Spleen (tissue), 11 donors: ENCODE measurements around the gene ZNF275. TPM values are rescaled to one million over a fixed set of nuclear protein-coding genes. Genes with fewer than 3 reads are reported as not detected.

Experiments
- DNase-seq: peaks from one replicate; pipeline ENCODE4 v3.0.0-alpha.2; 2020
- H3K27ac ChIP-seq, 8 donors: fragments of 200-600 bp; sonication (generic) in 7 of 8; 1 replicate in 4 of 8; 2 replicates in 4 of 8; pipeline versions ENCODE4 v1.5.0 to v1.8.0; 2016 to 2021; ENCODE audit warnings: inconsistent platforms in 4 of 8, mild to moderate bottlenecking in 4 of 8, moderate library complexity in 1 of 8
- H3K27me3 ChIP-seq, 7 donors: fragments of 200-600 bp; sonication (generic) in 6 of 7; replicated peaks in 1 of 7; 1 replicate in 4 of 7; 2 replicates in 3 of 7; pipeline versions ENCODE4 v1.5.0 to v1.8.0; 2016 to 2021; ENCODE audit warnings: inconsistent platforms in 3 of 7, mild to moderate bottlenecking in 1 of 7
- H3K36me3 ChIP-seq, 6 donors: fragments of 200-600 bp; sonication (generic) in 5 of 6; 1 replicate in 4 of 6; 2 replicates in 2 of 6; pipeline versions ENCODE4 v1.5.0 to v1.8.0; 2016 to 2021; ENCODE audit warnings: inconsistent platforms in 2 of 6
- H3K4me1 ChIP-seq, 6 donors: fragments of 200-600 bp; sonication (generic) in 5 of 6; 1 replicate in 3 of 6; 2 replicates in 3 of 6; pipeline versions ENCODE4 v1.5.0 to v1.8.0; 2016 to 2021; ENCODE audit warnings: inconsistent platforms in 3 of 6
- H3K4me3 ChIP-seq, 8 donors: fragments of 200-600 bp; sonication (generic) in 7 of 8; 1 replicate in 4 of 8; 2 replicates in 4 of 8; pipeline versions ENCODE4 v1.5.0 to v1.8.0; 2016 to 2021; ENCODE audit warnings: inconsistent platforms in 4 of 8, mild to moderate bottlenecking in 4 of 8, moderate library complexity in 2 of 8
- H3K9me3 ChIP-seq, 8 donors: fragments of 200-600 bp; sonication (generic) in 7 of 8; 1 replicate in 4 of 8; 2 replicates in 4 of 8; pipeline versions ENCODE4 v1.5.0 to v1.8.0; 2016 to 2021; ENCODE audit warnings: inconsistent platforms in 4 of 8
- CTCF ChIP-seq, 11 experiments: fragments of 200-600 bp in 7 of 11; fragments of 450-650 bp in 4 of 11; sonication (generic) in 4 of 11; IDR thresholded peaks in 8 of 11; conservative IDR thresholded peaks in 3 of 11; 1 replicate in 7 of 11; 2 replicates in 4 of 11; pipeline versions ENCODE4 v1.4.0 to v1.8.0; 2016 to 2021; ENCODE audit warnings: antibody characterized with exemption in 11 of 11, inconsistent platforms in 4 of 11, mild to moderate bottlenecking in 1 of 11
- POLR2A ChIP-seq, 3 donors: fragments of 450-650 bp; IDR thresholded peaks; one replicate each; pipeline ENCODE4 v1.5.1; 2017; ENCODE audit warnings: antibody characterized with exemption in 3 of 3, mild to moderate bottlenecking in 1 of 3
- POLR2AphosphoS5 ChIP-seq, 3 donors: sonication (generic); formaldehyde crosslinking; IDR thresholded peaks; one replicate each; pipeline ENCODE4 v1.5.1; 2017; ENCODE audit warnings: antibody characterized with exemption in 3 of 3
- WGBS, 5 donors: extraction: QIAGEN DNeasy Blood & Tissue Kit in 3 of 5; methylation state at CpG; one replicate each; pipeline versions ENCODE4 v1.1.5 to v1.1.7; 2013 to 2018; 5-methylcytosine and 5-hydroxymethylcytosine counted together
- intact Hi-C: fragments of 100-400 bp; cut with DNase I; formaldehyde crosslinking; loops from one replicate; pipeline ENCODE4 v1.15.0; 2023; ENCODE audit warnings: low total_unique reads
- polyA plus RNA-seq, 3 donors: library from polyadenylated mRNA; stranded (reverse); fragments of 200-250 nt; gene quantifications; one replicate each; pipeline ENCODE4 v1.2.1, GENCODE V29; 2013
- small RNA-seq, 4 donors: library from RNA; depleted of rRNA; stranded (forward); fragments of <200 nt; gene quantifications; one replicate each; pipeline ENCODE3, GENCODE V24; 2016
- total RNA-seq, 7 donors: library from RNA; depleted of rRNA in 3 of 7; stranded (reverse); fragments of >200 nt in 3 of 7; fragmentation: NEBNext Ultra II Directional in 4 of 7; extraction: Animal tissue kit (Norgen Biotek cat#: 25700) in 4 of 7; gene quantifications; one replicate each; pipeline versions ENCODE4 v1.1.0 to v1.2.1, GENCODE V29; 2016 to 2021
- donor health status: healthy with polysubstance abuse.
- donor health status: DM: no; HTN: no; CAD: no; lungs with moderate emphysema.
- donor health status: DM: no; HTN: no; CAD: no.
- donor health status: Bipolar disorder and iron deficiency.
- donor health status: healthy.
- donor health status: DM: no; HTN: no; CAD: no.
- donor health status: DM: yes; HTN: yes; CAD: no.

ZNF275 gene
- total and polyA plus RNA-seq, 10 donors, result 2.9 to 33.8 (median 22.8) TPM

- Histone ChIP-seq H3K27ac (no peak overlapping the region), H3K36me3 (no peaks in the 10 kb centered on the region), H3K4me3 (no peak overlapping the region), H3K9me3 (peaks cover 0 to 3% (median 0%) of the 10 kb centered on the region in 8 donors), H3K27me3 (peaks cover 0 to 17% (median 0%) of the 10 kb centered on the region in 7 donors), H3K4me1 (no peaks in the 10 kb centered on the region)
- WGBS, 5 donors, result 54 to 83% (median 77%) methylated on average over 22 to 60 of the region's 60 CpGs
- TF ChIP-seq POLR2A (IDR thresholded peaks at IDR 0.05) (no peak), POLR2AphosphoS5 (IDR thresholded peaks at IDR 0.05) (peak in 1 of 3 donors; percentile 32), CTCF (IDR thresholded peaks at IDR 0.05 in 8 of 11, conservative IDR thresholded peaks at IDR 0.05 in 3 of 11) (peak in 10 of 11 experiments; percentile 18 to 77 (median 56))
- DNase-seq, result peak; percentile 82
- intact Hi-C loops, result no loop called here
Measured at GRCh38 chrX:153400146-153401132, 66.5 kb downstream of the ZNF275 start.

- no peak within 1 kb of the TSS for H3K4me3 ChIP-seq
- WGBS, 5 donors, result 90 to 97% (median 95%) methylated on average over 23 to 29 of the region's 29 CpGs
- H3K36me3 ChIP-seq, result no peaks in the 10 kb centered on the region
- peaks cover 0 to 3% (median 0%) of the 10 kb centered on the region in 8 donors for H3K9me3 ChIP-seq
- no peak for TF ChIP-seq CTCF (IDR thresholded peaks at IDR 0.05 in 8 of 11, conservative IDR thresholded peaks at IDR 0.05 in 3 of 11)
- TF ChIP-seq POLR2A (IDR thresholded peaks at IDR 0.05), result no peak
- no peak for TF ChIP-seq POLR2AphosphoS5 (IDR thresholded peaks at IDR 0.05)
- peaks cover 0 to 15% (median 0%) of the 10 kb centered on the region in 7 donors for H3K27me3 ChIP-seq
- no peak within 1 kb of the TSS for H3K27ac ChIP-seq
- intact Hi-C loops, result no loop called here
- DNase-seq, result peak; percentile 62
- H3K4me1 ChIP-seq, result no peaks in the 10 kb centered on the region
Measured at GRCh38 chrX:153401133-153401764, 67.3 kb downstream of the ZNF275 start, which contains the start of gene PNMA6E. Gene PNMA6E (minus strand): TSS chrX:153401350. CDS start chrX:153398849, 2,501 bp downstream.

Small RNA genes within 50 kb of the gene (small RNA-seq; reads per million reads assigned to genes)
- gene AC152007.1, result 0 reads per million in 4 donors

Other genes with a start within 250 kb of the ZNF275 start
- not detected for gene MAGEA1, start 154.9 kb upstream of the ZNF275 start, total RNA-seq
- not detected for gene MAGEA1, start 154.9 kb upstream of the ZNF275 start, polyA plus RNA-seq
- gene PNMA6F, start 12.4 kb upstream of the ZNF275 start, total RNA-seq, result not detected
- not detected for gene PNMA6F, start 12.4 kb upstream of the ZNF275 start, polyA plus RNA-seq
- not detected for gene PNMA6E, start 67.2 kb downstream of the ZNF275 start, total RNA-seq
- gene PNMA6E, start 67.2 kb downstream of the ZNF275 start, polyA plus RNA-seq, result not detected
- gene ZFP92, start 77.3 kb downstream of the ZNF275 start, total RNA-seq, result 1 to 10 TPM; 1.5 to 3.4 (median 2.4) TPM
- under 1 TPM; 0.26 to 0.83 (median 0.50) TPM for gene ZFP92, start 77.3 kb downstream of the ZNF275 start, polyA plus RNA-seq
- gene TREX2, start 111.9 kb downstream of the ZNF275 start, total RNA-seq, result 1 to 10 TPM; 1.2 to 6.4 (median 3.7) TPM
- gene TREX2, start 111.9 kb downstream of the ZNF275 start, polyA plus RNA-seq, result 1 to 10 TPM; 1.1 to 1.8 (median 1.3) TPM
- gene HAUS7, start 136.4 kb downstream of the ZNF275 start, total RNA-seq, result 10 to 100 TPM; 23.6 to 36.2 (median 33.2) TPM
- gene HAUS7, start 136.4 kb downstream of the ZNF275 start, polyA plus RNA-seq, result 10 to 100 TPM; 36.6 to 83.7 (median 79.8) TPM
- 100 to 1,000 TPM; 180 to 370 (median 268) TPM for gene BGN, start 160.8 kb downstream of the ZNF275 start, total RNA-seq
- gene BGN, start 160.8 kb downstream of the ZNF275 start, polyA plus RNA-seq, result 100 to 1,000 TPM in 1 of 3 donors, 10 to 100 TPM in 2; 37.1 to 109 (median 40.1) TPM
- gene ATP2B3, start 183.5 kb downstream of the ZNF275 start, total RNA-seq, result under 1 TPM in 2 of 7 donors, not detected in 5; 0.07 to 0.13 TPM
- gene ATP2B3, start 183.5 kb downstream of the ZNF275 start, polyA plus RNA-seq, result not detected